ENCODE results near the gene ADIG.

The ADIG gene

GRCh38 chr20:38612751-38613515 lies 31.9 kb downstream of the ADIG start:
- DNase-seq (ENCODE audit: low read depth), result no peak
- no peak overlapping the region for H3K4me3 ChIP-seq (ENCODE audit: low read length)
- no peak for TF ChIP-seq CTCF (conservative IDR thresholded peaks at IDR 0.05; ENCODE audit: low read depth, low read length)

GRCh38 chr20:38615283-38615682 lies 34.3 kb downstream of the ADIG start:
- no peak for TF ChIP-seq CTCF (conservative IDR thresholded peaks at IDR 0.05; ENCODE audit: low read depth, low read length)
- no peak for DNase-seq (ENCODE audit: low read depth)
- H3K4me3 ChIP-seq (ENCODE audit: low read length), result no peak overlapping the region

GRCh38 chr20:38616457-38616856 lies 35.5 kb downstream of the ADIG start:
- no peak for TF ChIP-seq CTCF (conservative IDR thresholded peaks at IDR 0.05; ENCODE audit: low read depth, low read length)
- no peak for DNase-seq (ENCODE audit: low read depth)
- no peak overlapping the region for H3K4me3 ChIP-seq (ENCODE audit: low read length)

GRCh38 chr20:38617011-38617829 lies 36.2 kb downstream of the ADIG start:
- no peak for TF ChIP-seq CTCF (conservative IDR thresholded peaks at IDR 0.05; ENCODE audit: low read depth, low read length)
- DNase-seq (ENCODE audit: low read depth), result no peak
- no peak overlapping the region for H3K4me3 ChIP-seq (ENCODE audit: low read length)

GRCh38 chr20:38617830-38618196 lies 36.8 kb downstream of the ADIG start:
- no peak overlapping the region for H3K4me3 ChIP-seq (ENCODE audit: low read length)
- no peak for DNase-seq (ENCODE audit: low read depth)
- TF ChIP-seq CTCF (conservative IDR thresholded peaks at IDR 0.05; ENCODE audit: low read depth, low read length), result no peak

GRCh38 chr20:38620441-38620840 lies 39.4 kb downstream of the ADIG start:
- DNase-seq (ENCODE audit: low read depth), result no peak
- TF ChIP-seq CTCF (conservative IDR thresholded peaks at IDR 0.05; ENCODE audit: low read depth, low read length), result no peak
- H3K4me3 ChIP-seq (ENCODE audit: low read length), result no peak overlapping the region

GRCh38 chr20:38623061-38623460 lies 42.1 kb downstream of the ADIG start:
- no peak for TF ChIP-seq CTCF (conservative IDR thresholded peaks at IDR 0.05; ENCODE audit: low read depth, low read length)

More at GRCh38 chr20:38623061-38623460, 42.1 kb downstream of the ADIG start:
- no peak for DNase-seq (ENCODE audit: low read depth)
- no peak overlapping the region for H3K4me3 ChIP-seq (ENCODE audit: low read length)
